ENCODE data around the gene PHEX.
A peak's percentile ranks its signal among the peaks of the same experiment; 100 is the strongest.

Gene PHEX

DNA sequence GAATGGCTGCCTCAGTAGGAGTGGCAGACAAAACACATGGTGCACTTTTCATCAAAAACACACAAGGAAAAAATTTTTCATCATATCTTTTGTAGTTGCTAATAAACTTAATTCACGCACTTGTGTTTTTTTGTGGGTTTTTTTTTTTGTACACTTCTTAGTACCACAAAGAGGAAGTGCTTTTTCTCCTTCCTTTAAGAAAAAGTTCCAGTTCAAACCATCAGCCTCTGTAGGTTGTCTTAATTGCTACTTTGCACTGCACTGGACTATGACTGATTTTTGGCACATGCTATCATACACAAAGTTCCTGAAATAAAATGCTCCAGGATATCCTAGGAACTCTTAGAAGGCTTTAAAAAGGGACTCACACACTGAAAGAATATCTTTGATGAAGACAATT lies at the start of gene PHEX:
PHEX (plus strand) TSS at position 242 of the 400 bp plus-strand sequence. CDS start 681 bp downstream, outside the sequence.
- DNase-seq (ENCODE audit: low read depth) = no peak

DNA sequence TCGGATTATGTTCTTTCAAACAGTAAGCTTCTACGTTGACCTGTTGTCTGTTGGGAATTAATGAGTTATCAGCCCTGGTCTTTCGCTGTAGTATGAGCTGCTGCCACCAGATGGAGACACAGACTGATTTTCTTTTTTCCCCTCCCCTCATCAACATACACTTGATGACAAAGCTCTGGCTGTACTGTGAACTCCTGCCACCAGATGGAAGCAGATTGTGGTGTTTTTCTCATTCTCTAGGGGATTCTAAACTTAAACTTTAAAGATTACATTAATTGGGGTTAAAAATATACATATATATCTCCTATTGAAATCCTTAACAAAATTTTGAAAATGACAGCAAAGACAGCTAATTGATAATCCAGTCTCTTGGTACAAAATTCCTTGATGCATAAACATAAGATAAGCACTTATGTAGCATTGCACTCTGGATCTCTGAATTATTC lies 46.8 kb upstream of the PHEX start:
- DNase-seq (ENCODE audit: low read depth) = peak; percentile 66

DNA sequence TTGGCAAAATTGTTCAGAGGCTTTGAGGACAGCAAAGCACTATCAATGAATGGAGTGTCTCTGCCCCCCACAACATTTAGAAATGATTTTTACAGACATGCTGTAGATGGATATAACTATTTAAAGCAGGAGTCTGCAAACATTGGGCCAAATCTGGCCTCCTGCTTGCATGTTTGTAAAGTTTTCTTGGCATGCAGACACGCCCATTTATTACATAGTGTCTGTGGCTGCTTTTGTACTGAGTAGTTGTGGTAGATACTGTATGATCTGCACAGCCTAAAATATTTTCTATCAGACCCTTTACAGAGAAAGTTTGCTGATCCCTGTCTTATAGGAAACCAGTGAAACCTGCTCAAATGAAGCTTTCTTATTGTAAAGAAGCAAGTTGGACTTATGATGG lies 45.5 kb upstream of the PHEX start:
- peak; percentile 7 for DNase-seq (ENCODE audit: low read depth)

DNA sequence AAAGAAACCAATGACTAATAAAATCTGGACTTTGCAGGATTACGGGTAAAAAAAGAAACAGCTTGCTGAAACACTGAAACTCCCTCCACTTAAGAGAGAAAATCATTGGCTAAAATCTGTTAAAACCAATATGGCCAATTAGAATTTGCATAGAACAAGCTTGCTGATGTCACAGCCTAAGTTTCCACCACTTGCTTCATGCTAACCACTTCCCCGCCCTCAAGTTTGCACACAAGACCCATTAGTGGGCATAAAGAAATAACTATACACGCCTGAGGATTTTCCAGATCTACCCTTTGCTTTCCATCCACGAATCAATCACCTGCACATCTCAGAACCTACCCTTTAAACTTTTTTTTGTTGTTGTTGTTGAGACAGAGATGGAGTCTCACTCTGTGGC lies 42.7 kb upstream of the PHEX start:
- DNase-seq (ENCODE audit: low read depth) = no peak

DNA sequence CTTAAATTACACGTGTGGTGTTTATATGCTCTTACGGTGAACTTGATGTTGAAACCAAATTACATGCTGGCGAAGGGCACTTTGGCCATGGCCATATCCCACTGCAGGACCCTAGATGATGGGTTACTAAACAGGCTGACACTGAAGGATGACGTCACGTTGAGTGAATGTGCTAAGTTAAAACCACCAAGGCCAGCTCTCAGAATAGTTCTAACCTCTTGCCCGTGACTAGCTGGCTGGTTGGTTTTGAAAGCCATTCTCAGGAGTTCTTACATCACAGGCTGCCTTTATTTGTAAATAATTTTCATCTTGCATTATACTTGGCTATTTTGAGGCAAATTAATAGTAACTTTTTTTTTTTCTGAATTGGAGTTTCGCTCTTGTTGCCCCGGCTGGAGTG lies 41.3 kb upstream of the PHEX start:
- no peak for DNase-seq (ENCODE audit: low read depth)

DNA sequence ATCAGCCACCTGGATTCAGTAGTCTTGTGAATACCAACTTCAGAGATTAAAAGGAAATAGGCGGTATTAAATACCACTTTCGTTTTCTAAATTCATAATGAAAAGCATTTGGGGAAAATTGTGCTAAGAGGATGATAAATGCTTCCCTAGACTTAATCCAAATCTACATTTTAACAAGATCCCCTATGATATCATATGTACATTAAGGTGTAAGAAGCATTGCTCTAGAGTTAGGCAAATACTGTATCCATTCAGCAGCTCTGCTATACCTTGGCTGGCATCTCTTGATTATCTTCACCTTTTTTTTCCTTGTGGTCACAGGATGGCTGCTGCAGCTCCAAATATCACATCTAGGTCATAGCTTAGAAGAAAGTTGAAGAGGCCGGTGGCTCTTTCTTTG lies 40.6 kb upstream of the PHEX start:
- DNase-seq (ENCODE audit: low read depth) = no peak

DNA sequence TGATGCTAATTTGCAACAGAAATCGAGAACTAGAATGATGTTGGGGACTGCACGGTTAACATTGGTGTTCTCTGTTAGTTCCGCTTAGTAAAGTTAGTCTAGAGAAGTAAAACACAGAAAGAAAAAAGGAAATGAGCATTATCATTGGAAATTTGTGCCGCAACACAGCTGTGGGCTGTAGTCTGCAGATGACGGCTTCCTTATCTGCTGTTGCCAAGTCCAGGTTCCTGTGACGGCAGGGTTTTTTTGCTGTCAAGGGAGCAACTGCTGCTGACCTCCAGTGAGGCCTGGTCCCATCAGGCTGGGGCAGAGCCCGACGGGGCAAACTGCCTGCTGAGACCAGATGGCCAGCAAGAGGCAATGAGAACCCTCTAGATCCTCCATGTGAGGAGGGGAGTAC lies 38.9 kb upstream of the PHEX start:
- DNase-seq (ENCODE audit: low read depth) = no peak

DNA sequence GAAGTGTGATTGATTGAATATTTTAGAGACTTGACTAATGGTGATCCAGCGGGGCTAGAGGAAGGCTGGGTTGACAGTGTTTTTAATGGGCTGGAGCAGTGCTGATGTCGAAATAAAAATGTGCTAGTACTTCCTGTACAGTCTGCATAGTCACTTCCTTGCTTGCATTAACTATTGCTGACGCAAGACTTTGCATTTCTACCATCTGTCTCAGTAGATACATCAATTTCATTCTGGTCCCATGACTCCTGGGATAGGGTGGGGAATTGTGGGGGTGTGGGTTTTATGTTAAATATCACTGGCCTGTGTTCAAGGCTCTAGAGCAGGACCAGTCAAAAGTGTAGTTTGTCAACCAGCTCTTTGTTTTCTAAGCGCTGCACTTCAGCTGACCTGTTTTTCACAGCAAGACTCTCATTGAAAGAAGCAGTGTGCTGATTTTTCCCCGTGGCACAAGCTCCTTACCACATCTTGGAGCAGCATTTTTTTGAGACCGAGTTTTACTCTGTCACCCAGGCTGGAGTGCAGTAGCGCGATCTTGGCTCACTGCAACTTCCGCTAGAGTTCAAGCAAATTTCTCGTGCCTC lies 35.2 kb upstream of the PHEX start:
- DNase-seq (ENCODE audit: low read depth) = peak; percentile 8

DNA sequence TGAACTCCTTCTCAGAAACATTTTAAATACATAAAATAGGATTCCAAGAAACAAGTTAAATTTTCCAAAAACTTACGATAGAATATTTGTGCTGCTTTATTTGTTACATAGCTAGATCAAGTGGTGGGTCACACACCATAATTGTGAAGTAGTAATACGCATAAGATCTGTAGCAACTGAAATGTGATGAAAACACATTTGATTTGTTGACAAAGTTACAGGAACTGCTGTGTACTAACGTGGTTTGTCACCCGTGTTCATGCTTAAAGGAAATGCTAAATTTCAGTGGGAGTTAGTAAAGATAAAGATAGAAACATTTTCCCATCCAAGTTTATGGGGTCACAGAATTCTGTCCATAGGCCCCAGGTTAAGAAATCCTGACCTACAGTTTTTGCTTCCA lies 34.1 kb upstream of the PHEX start:
- DNase-seq (ENCODE audit: low read depth) = no peak

DNA sequence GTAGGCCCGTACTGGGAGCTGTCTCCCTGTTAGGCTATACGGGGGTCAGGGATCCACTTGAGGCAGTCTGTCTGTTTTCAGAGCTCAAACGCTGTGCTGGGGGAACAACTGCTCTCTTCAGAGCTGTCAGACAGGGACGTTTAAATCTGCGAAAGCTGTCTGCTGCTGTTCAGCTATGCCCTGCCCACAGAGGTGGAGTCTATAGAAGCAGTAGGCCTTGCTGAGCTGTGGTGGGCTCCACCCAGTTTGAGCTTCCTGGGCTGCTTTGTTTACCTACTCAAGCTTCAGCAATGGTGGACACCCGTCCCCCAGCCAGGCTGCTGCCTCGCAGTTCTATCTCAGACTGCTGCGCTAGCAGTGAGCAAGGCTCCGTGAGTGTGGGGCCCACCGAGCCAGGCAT lies 27.3 kb upstream of the PHEX start:
- no peak for DNase-seq (ENCODE audit: low read depth)

DNA sequence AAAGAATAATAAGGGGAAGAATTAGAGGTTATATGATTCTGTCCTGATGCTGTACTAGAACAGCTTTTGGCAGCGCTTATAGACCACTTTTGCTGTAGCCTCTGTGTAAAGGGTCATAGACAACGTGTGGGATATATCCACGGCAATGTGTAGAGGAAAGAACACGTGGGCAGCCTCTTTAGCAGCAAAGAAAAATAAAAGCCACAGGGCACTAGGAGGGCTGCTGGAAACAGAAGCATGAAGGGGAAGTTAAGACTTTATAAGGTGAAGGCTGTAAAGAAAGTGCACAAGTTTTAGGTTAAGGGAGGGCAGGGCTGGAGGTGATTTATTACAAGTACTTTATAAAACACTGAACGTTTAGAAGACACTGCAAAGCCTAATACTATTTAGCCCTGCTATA lies 20.1 kb upstream of the PHEX start:
- no peak for DNase-seq (ENCODE audit: low read depth)

DNA sequence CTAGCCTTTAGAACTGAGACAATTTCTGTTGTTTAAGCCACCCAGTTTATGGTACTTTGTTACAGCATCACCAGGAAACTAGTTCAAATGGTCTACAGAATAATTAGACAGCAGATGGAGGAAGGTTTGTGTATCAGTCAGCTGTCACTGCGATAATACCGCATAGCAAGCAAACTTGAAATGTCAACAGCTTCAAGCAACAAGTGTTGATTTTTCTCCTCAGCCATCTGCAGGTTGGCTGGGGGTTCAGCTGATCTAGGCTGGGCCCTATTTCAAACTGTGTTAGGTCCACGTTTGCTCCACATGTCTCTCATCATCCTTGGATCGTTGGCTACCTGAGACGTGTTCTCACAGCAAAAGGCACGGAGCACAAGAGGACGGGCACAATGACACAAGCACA lies 19.2 kb upstream of the PHEX start:
- no peak for DNase-seq (ENCODE audit: low read depth)

DNA sequence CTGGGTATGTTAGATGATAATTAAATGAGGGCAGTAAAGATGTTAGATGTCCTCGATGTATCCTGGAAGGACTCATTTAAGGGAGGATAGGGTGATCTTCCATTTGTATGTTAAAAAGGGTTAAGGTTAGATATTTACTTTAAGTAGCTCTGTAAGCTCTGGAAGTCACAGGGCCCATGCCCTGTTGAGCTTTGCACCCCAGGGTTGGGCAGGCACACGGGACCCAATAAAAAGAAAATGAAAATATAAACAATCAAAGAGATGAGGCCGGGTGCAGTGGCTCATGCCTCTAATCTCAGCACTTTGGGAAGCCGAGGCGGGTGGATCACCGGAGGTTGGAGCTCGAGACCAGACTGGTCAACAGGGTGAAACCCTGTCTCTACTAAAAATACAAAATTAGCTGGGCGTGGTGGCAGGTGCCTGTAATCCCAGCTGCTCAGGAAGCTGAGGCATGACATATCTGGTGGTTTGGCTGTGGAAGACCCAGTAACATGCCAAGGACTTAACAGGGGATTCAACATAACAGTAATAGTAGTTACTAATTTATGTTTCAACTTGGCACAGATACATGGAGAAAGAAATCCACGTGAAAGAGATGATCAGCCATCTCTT lies 16.9 kb upstream of the PHEX start:
- DNase-seq (ENCODE audit: low read depth) = no peak

DNA sequence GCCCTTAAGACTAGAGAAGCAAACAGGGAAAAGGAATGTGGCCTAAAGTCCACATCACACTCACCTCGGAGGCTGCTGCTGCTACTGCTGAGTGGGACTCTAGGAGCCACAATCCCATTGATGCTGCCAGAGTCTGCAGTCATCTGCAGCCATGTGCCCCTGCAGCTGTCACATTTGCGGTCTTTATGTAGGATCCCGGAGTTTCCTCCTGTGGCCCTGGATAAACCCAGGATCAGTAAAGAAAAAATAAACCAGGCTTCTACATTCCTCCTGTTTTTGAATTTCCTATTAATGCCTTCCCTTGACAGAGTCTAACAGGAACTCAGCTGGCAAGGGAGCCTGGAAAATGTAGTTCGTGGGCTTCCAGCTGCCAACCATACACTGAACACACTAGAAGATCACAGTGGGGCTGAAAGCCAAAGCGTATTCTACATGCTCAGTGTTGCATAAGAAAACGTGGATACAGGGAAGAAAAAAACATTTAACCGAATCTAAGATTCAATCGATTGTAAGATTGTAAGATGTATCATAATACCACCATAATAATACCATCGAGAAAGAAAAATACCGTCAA lies 10.3 kb upstream of the PHEX start:
- DNase-seq (ENCODE audit: low read depth) = no peak

DNA sequence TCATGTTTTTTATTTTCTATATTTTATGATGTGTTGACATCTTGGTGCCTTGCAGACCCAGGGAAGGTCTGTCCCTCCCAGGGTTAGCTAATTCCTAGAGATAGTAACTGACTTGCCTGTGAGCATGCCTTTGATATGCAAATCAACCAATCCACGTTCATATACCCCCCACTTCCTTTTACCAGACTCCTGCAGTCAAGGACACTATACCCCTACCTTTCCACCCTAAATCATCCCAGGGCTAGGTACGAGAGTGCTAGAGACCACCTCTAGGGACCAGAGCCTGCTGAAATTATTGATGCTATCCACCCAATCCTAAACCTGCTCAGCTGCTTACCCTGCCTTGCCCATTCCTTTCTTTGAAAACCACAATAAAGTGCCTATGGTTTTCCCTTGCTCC lies 7.5 kb upstream of the PHEX start:
- DNase-seq (ENCODE audit: low read depth) = no peak

DNA sequence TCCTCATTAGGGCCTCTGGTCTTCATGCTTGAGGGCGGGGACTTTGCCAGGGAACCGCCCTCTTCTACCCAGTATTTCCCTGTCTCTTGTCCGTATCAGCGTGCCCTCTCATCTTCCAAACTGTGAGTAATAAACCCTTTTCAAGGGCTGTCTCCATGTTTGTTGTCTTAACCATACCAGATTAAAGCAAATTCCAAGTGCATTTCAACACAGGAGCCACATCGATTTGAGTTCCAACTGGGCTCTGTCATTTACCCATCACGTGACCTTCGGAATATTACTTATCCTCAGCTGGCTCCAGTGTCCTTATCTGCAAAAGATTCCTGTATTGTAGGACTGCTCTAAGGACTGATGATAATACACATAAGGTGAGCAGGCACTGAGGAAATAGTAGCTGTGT lies 6.4 kb upstream of the PHEX start:
- DNase-seq (ENCODE audit: low read depth) = no peak

DNA sequence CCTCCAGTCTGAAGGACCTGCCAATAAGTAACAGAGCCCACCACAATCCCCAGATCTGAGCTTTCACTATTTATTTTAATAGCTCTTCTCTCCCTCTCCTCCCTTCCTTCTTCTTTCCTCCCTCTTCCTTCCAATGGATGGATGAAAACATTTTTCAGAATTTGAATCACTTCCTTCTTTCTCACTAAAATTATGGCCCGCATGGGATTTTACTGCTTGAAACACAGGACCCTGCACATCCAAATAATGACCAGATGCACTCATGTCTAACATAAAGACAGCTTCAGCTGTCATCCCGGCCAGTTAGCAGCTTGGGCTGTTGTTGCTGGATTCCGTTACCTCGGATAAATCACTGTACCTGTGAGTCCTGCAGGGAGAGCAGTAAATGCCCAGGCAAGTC lies 5.4 kb upstream of the PHEX start:
- DNase-seq (ENCODE audit: low read depth) = no peak

DNA sequence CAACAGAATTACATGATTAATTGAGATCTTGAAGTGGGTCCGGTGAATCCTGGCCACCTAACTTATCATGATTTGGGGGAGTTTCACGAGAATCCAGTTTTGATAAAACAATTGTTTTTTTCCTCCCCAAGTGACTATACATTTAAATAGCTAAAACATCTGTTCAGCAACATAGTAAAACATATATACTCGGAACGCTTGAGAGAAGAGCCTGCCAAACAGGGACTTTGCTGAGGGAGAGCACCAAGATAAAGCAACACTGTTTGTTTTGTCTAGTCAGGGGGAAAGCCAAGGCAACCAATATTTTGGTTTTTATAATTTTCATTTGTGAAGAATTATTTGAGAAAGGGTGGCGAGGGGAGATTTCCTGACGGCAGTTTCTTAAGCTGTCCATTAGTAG lies 381 bp downstream of the PHEX start:
- DNase-seq (ENCODE audit: low read depth) = no peak

DNA sequence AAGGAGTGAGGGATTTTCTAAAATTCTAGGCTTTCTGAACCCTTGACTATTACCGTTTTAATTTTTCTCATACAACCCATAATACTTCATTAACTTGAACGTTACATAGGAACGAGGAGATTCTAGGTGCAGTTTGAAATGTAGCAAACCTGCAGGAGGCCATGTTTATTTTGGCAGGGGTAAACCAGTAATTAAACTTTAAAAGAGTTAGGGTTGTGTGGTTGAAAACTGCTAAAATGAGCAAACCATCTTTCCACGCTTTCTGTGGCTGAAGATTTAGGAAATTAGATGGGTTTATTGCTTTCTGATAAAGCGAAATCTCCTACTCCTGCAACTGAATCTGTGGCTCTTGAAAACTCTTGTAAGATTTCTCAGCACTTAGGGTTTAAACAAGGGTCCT lies 1.7 kb downstream of the PHEX start:
- DNase-seq (ENCODE audit: low read depth) = no peak

DNA sequence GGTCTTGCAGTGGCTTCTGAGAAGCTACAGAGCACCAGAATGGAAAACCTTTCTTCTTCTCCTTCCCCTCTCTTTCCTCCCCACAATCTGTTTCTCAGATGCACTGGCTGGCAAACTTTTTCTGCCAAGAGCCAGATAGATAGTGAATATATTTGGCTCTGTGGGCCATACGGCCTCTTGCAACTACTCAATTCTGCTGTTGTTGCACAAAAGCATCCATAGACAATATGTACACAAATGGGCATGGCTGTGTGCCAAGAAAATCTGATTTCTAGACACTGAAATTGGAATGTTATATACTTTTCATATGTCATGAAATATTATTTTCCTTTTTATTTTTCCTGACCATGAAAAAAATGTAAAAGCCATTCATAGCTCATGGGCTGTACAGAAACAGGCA lies 3.1 kb downstream of the PHEX start:
- no peak for DNase-seq (ENCODE audit: low read depth)

DNA sequence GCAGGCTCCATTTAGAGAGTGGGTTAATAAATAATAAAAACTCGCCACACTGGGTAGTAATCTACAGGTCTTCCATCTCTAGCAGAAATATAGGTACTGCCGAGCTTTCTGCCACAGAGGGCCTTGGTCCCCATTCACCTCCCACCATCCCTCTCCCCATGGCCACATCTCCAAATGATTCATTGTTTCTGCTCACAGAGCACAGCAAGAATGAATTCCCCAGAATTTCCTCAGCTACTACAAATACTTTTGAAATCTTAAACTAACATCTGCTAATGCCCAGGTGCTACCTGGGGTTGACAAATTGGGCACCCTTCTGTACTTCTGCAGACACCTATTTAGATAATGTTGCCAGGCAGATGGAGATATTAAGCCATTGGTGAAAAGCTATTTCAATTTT lies 5.1 kb downstream of the PHEX start:
- DNase-seq (ENCODE audit: low read depth) = no peak

DNA sequence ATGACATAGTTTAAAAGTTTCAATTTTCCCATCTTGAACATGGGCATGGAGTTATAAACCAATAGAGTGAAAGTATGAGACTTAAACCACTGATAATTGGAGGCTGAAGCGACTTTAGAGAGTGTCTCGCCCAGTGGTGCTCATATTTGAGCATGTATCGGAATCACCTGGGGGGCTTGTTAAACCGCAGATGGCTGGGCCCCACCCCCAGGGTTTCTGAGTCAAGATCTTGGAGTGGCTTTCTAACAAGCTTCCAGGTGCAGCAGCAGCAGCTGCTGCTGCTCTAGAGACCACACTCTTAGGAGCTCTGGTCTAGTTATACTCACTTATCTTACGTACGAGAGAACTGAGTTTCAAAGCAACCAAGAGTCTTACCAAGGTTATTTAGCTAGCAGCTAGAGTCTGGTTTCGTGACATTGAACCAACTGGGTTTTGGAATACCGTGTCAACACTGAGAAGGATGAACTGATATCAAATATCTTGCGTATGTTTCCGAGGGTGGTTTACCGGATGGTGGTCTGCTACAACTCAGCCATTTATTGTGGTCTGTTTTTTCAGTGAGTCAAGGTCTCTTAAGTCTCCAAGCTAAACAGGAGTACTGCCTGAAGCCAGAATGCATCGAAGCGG lies 5.9 kb downstream of the PHEX start:
- DNase-seq (ENCODE audit: low read depth) = no peak

DNA sequence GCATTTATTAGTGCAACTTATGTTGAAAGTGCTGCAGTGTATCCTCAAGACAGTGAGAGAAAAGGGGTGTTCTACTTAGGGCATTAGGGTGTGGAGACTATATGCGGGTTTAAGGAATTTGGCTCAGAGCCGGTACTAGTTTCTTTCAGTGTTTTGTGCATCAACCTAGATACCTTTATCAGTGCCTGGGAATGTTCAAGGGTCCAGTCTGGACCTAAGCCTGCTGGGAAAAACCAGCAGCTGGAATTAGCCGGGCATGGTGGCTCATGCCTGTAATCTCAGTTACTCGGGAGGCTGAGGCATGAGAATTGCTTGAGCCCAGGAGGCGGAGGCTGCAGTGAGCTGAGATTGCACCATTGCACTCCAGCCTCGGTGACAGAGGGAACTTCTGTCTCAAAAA lies 7.4 kb downstream of the PHEX start:
- no peak for DNase-seq (ENCODE audit: low read depth)

DNA sequence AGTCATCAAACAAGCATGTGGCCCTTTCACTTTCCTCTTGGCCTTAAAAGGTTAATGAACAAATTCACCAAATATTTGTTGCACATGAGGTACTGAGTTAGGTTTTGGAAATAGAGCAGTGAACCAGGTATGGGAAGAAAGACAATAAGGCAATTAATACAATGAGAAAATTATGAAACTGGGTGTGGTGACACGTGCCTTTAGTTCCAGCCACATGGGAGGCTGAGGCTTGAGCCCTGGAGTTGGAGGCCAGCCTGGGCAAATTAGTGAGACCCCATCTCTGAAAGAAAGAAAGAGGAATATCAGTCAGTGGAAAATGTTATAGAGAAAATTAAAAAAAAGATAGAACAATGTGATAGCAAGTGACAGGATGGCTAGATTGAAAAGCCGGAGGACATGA lies 8.1 kb downstream of the PHEX start:
- DNase-seq (ENCODE audit: low read depth) = no peak
